H9 (cell line): ENCODE results near the gene COX7B. TPM values are rescaled to one million over a fixed set of nuclear protein-coding genes. Genes with fewer than 3 reads are reported as not detected.

Experiments used
- DNase-seq: peaks from one replicate; pipeline ENCODE4 v3.0.0-alpha.2; 2017
- H2AFZ ChIP-seq: one replicate; pipeline ENCODE4 v1.6.1; 2013; ENCODE audit warnings: mild to moderate bottlenecking, low read length, control low read depth, moderate library complexity
- H2AK5ac ChIP-seq: 2 replicates; pipeline ENCODE4 v1.6.1; 2013; ENCODE audit warnings: low read length, control low read depth, mixed read lengths; ENCODE audit not compliant: insufficient read length
- H2BK120ac ChIP-seq: one replicate; pipeline ENCODE4 v1.6.1; 2013; ENCODE audit warnings: low read depth, mild to moderate bottlenecking, low read length, control low read depth, inconsistent platforms; ENCODE audit not compliant: poor library complexity, severe bottlenecking
- H2BK12ac ChIP-seq: 2 replicates; pipeline ENCODE4 v1.6.1; 2013; ENCODE audit warnings: low read length, control low read depth, mixed read lengths, low read depth; ENCODE audit not compliant: insufficient read length
- H2BK15ac ChIP-seq: 2 replicates; pipeline ENCODE4 v1.6.1; 2013; ENCODE audit warnings: low read depth, low read length, control low read depth
- H2BK20ac ChIP-seq: one replicate; pipeline ENCODE4 v1.6.1; 2013; ENCODE audit warnings: low read depth, mild to moderate bottlenecking, low read length, control low read depth, inconsistent platforms; ENCODE audit not compliant: poor library complexity, severe bottlenecking
- H2BK5ac ChIP-seq: 2 replicates; pipeline ENCODE4 v1.6.1; 2013; ENCODE audit warnings: low read length, control low read depth, mixed read lengths; ENCODE audit not compliant: insufficient read length
- H3K14ac ChIP-seq: 2 replicates; pipeline ENCODE4 v1.6.1; 2013; ENCODE audit warnings: low read length, control low read depth; ENCODE audit not compliant: insufficient read depth
- H3K18ac ChIP-seq: 2 replicates; pipeline ENCODE4 v1.6.1; 2013; ENCODE audit warnings: low read depth, mild to moderate bottlenecking, mixed read lengths, low read length, control low read depth; ENCODE audit not compliant: insufficient read length
- H3K23ac ChIP-seq: 2 replicates; pipeline ENCODE4 v1.6.1; 2013; ENCODE audit warnings: low read length, control low read depth, mixed read lengths, low read depth; ENCODE audit not compliant: insufficient read length
- H3K23me2 ChIP-seq: 2 replicates; pipeline ENCODE4 v1.6.1; 2013; ENCODE audit warnings: low read depth, mild to moderate bottlenecking, mixed read lengths, low read length, control low read depth; ENCODE audit not compliant: insufficient read length, poor library complexity, severe bottlenecking
- H3K27ac ChIP-seq: 2 replicates; pipeline ENCODE4 v1.5.1; 2013; ENCODE audit warnings: low read length, control low read depth, mixed read lengths, low read depth; ENCODE audit not compliant: insufficient read length
- H3K27me3 ChIP-seq: 2 replicates; pipeline ENCODE4 v1.6.1; 2013; ENCODE audit warnings: low read length, control low read depth, inconsistent platforms; ENCODE audit not compliant: insufficient read depth
- H3K4ac ChIP-seq: 2 replicates; pipeline ENCODE4 v1.6.1; 2013; ENCODE audit warnings: low read depth, mild to moderate bottlenecking, control low read depth, inconsistent platforms, low read length, moderate library complexity
- H3K4me1 ChIP-seq: 2 replicates; pipeline ENCODE4 v1.6.1; 2013; ENCODE audit warnings: low read length, control low read depth, inconsistent platforms; ENCODE audit not compliant: insufficient read depth
- H3K4me2 ChIP-seq: 2 replicates; pipeline ENCODE4 v1.6.1; 2013; ENCODE audit warnings: low read length, control low read depth, mixed read lengths; ENCODE audit not compliant: insufficient read length, insufficient read depth
- H3K56ac ChIP-seq: 2 replicates; pipeline ENCODE4 v1.6.1; 2013; ENCODE audit warnings: low read depth, mild to moderate bottlenecking, mixed read lengths, low read length, control low read depth; ENCODE audit not compliant: insufficient read length
- H3K79me1 ChIP-seq: 2 replicates; pipeline ENCODE4 v1.6.1; 2013; ENCODE audit warnings: low read depth, mild to moderate bottlenecking, moderate library complexity, low read length, control low read depth, inconsistent platforms; ENCODE audit not compliant: insufficient read depth, poor library complexity, severe bottlenecking
- H3K79me2 ChIP-seq: 2 replicates; pipeline ENCODE4 v1.6.1; 2013; ENCODE audit warnings: low read length, control low read depth, inconsistent platforms; ENCODE audit not compliant: insufficient read depth
- H3K9ac ChIP-seq: 2 replicates; pipeline ENCODE4 v1.6.1; 2013; ENCODE audit warnings: low read length, control low read depth, mixed read lengths; ENCODE audit not compliant: insufficient read length; ENCODE audit errors: extremely low read depth
- H3K9me3 ChIP-seq: one replicate; pipeline ENCODE4 v1.6.1; 2013; ENCODE audit warnings: low read depth, low read length, inconsistent platforms; ENCODE audit not compliant: control insufficient read depth
- H3T11ph ChIP-seq: one replicate; pipeline ENCODE4 v1.6.1; 2013; ENCODE audit warnings: mild to moderate bottlenecking, low read length, control low read depth, inconsistent platforms
- H4K20me1 ChIP-seq: one replicate; pipeline ENCODE4 v1.6.1; 2013; ENCODE audit not compliant: control insufficient read depth, insufficient read length, insufficient read depth
- H4K5ac ChIP-seq: 2 replicates; pipeline ENCODE4 v1.6.1; 2013; ENCODE audit warnings: low read depth, mild to moderate bottlenecking, mixed read lengths, low read length, control low read depth; ENCODE audit not compliant: insufficient read length
- H4K8ac ChIP-seq: replicated peaks from 2 replicates; pipeline ENCODE4 v1.6.1; 2013; ENCODE audit warnings: low read length, control low read depth, mixed read lengths, low read depth; ENCODE audit not compliant: insufficient read length
- H4K91ac ChIP-seq: 2 replicates; pipeline ENCODE4 v1.6.1; 2013; ENCODE audit warnings: low read depth, mild to moderate bottlenecking, moderate library complexity, mixed read lengths, low read length, control low read depth; ENCODE audit not compliant: insufficient read length
- H3K27ac Mint-ChIP-seq, 3 experiments: 2 replicates in 2 of 3; 3 replicates in 1 of 3; pipeline ENCODE4 v1.8.0; 2020 to 2021; ENCODE audit warnings: mixed read lengths in 3 of 3, mild to moderate bottlenecking in 1 of 3, moderate library complexity in 1 of 3
- H3K27me3 Mint-ChIP-seq: 2 replicates; pipeline ENCODE4 v1.8.0; 2021; ENCODE audit warnings: low read depth, mild to moderate bottlenecking, moderate library complexity, mixed read lengths
- H3K36me3 Mint-ChIP-seq, 3 experiments: 2 replicates in 2 of 3; 3 replicates in 1 of 3; pipeline ENCODE4 v1.8.0; 2020 to 2021; ENCODE audit warnings: low read depth in 3 of 3, mixed read lengths in 3 of 3; ENCODE audit not compliant: insufficient read depth in 1 of 3
- H3K4me1 Mint-ChIP-seq, 2 experiments: 2 replicates each; pipeline ENCODE4 v1.8.0; 2020; ENCODE audit warnings: mixed read lengths in 2 of 2
- H3K4me3 Mint-ChIP-seq, 2 experiments: 2 replicates in 1 of 2; 3 replicates in 1 of 2; pipeline ENCODE4 v1.8.0; 2020 to 2021; ENCODE audit warnings: mild to moderate bottlenecking in 2 of 2, mixed read lengths in 2 of 2, moderate library complexity in 1 of 2
- H3K9me3 Mint-ChIP-seq, 2 experiments: 2 replicates in 1 of 2; 3 replicates in 1 of 2; pipeline ENCODE4 v1.8.0; 2020; ENCODE audit warnings: mild to moderate bottlenecking in 2 of 2, mixed read lengths in 2 of 2, moderate library complexity in 1 of 2
- WGBS: extraction: QIAGEN DNeasy Blood & Tissue Kit; methylation state at CpG from one replicate; pipeline ENCODE4 v1.1.7; 2013; ENCODE audit warnings: missing lambda C conversion rate, low lambda C conversion rate, mixed read lengths; ENCODE audit not compliant: insufficient read length; ENCODE audit errors: extremely low coverage; 5-methylcytosine and 5-hydroxymethylcytosine counted together
- total RNA-seq: library from RNA; stranded (reverse); gene quantifications from 2 replicates; pipeline ENCODE4 v1.2.1, GENCODE V29; 2021
- TF ChIP-seq, protein P1 (sequence below): fragments of 200-600 bp; sonication (generic); conservative IDR thresholded peaks from 3 replicates; pipeline ENCODE4 v1.8.0; 2021; ENCODE audit warnings: antibody characterized with exemption, mild to moderate bottlenecking

Gene COX7B
- total RNA-seq, 1 experiment from 2014 or later: 253 TPM

DNA sequence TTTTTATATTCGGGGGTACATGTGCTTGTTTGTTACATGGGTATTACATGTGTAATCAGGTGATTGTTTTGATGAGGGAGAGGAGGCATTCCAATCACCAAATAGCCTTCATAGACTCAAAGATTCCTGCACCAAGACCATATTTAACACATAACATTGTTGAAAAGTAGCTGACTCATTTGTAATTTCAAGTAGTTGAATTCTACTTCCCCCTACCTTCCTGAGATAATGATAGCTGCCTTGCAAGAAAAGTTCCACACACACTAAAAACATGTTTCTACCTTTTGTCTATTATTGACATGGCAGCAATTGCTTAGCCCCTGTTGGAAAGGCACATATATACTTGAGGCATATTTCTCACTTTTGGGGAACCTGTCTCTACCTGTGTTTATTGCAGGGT is 54.0 kb downstream of the COX7B start:
- Histone ChIP-seq H3K4ac (no peak overlapping the region), H3K79me1 (no peaks in the 10 kb centered on the region), H2BK120ac (no peak overlapping the region), H3K27me3 (no peaks in the 10 kb centered on the region), H3K4me1 (no peaks in the 10 kb centered on the region), H3K56ac (no peak overlapping the region), H2BK20ac (no peak overlapping the region), H3K14ac (no peak overlapping the region), H3K23ac (no peak overlapping the region), H3K4me2 (no peak overlapping the region), H4K5ac (no peak overlapping the region), H3T11ph (no peak overlapping the region), H2BK5ac (no peak overlapping the region), H3K23me2 (no peaks in the 10 kb centered on the region), H2BK12ac (no peak overlapping the region), H4K20me1 (no peaks in the 10 kb centered on the region), H2AFZ (no peak overlapping the region), H3K9ac (no peak overlapping the region), H3K18ac (no peak overlapping the region), H3K9me3 (peaks cover 7% of the 10 kb centered on the region), H2BK15ac (no peak overlapping the region), H2AK5ac (no peak overlapping the region), H3K27ac (no peak overlapping the region), H4K91ac (no peak overlapping the region), H4K8ac (no peak overlapping the region), H3K79me2 (no peaks in the 10 kb centered on the region)
- no CpG with 5 or more reads among the region's 1 CpG for WGBS
- H3K36me3 Mint-ChIP-seq: peaks cover 0 to 8% (median 0%) of the 10 kb centered on the region in 3 experiments; a peak in 2 of 7 replicates
- no peak overlapping the region for H3K4me3 Mint-ChIP-seq
- H3K9me3 Mint-ChIP-seq: peaks cover 41 to 46% of the 10 kb centered on the region in 2 experiments
- no peak overlapping the region for H3K27ac Mint-ChIP-seq
- no peaks in the 10 kb centered on the region for H3K4me1 Mint-ChIP-seq
- TF ChIP-seq, protein P1, sequence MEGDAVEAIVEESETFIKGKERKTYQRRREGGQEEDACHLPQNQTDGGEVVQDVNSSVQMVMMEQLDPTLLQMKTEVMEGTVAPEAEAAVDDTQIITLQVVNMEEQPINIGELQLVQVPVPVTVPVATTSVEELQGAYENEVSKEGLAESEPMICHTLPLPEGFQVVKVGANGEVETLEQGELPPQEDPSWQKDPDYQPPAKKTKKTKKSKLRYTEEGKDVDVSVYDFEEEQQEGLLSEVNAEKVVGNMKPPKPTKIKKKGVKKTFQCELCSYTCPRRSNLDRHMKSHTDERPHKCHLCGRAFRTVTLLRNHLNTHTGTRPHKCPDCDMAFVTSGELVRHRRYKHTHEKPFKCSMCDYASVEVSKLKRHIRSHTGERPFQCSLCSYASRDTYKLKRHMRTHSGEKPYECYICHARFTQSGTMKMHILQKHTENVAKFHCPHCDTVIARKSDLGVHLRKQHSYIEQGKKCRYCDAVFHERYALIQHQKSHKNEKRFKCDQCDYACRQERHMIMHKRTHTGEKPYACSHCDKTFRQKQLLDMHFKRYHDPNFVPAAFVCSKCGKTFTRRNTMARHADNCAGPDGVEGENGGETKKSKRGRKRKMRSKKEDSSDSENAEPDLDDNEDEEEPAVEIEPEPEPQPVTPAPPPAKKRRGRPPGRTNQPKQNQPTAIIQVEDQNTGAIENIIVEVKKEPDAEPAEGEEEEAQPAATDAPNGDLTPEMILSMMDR: no peak
- no peaks in the 10 kb centered on the region for H3K27me3 Mint-ChIP-seq
- no peak for DNase-seq
